Measurements from ENCODE around the gene CDH5. TPM values are rescaled to one million over a fixed set of nuclear protein-coding genes. Genes with fewer than 3 reads are reported as not detected.
"Not testable (repeated sequence)": the region's sequence is repeated elsewhere in the genome, so short reads cannot be mapped to it uniquely, and the experiment has no call there.

The CDH5 gene
- polyA plus RNA-seq, 1 donor, result 95.8 TPM

GRCh38 chr16:66439051-66439730 lies 72.7 kb downstream of the CDH5 start:
- DNase-seq, result no peak

- DNase-seq, result no peak
Observed at GRCh38 chr16:66440271-66440802, 73.8 kb downstream of the CDH5 start.

- no peak for DNase-seq
Observed at GRCh38 chr16:66440970-66441369, 74.5 kb downstream of the CDH5 start.

GRCh38 chr16:66441586-66442375 lies 75.3 kb downstream of the CDH5 start:
- DNase-seq, result no peak

GRCh38 chr16:66442502-66443268 lies 76.2 kb downstream of the CDH5 start:
- no peak for DNase-seq

- no peak for DNase-seq
Observed at GRCh38 chr16:66443269-66443652, 76.8 kb downstream of the CDH5 start.

GRCh38 chr16:66444049-66444481 lies 77.6 kb downstream of the CDH5 start:
- DNase-seq, result no peak

- no peak for DNase-seq
Observed at GRCh38 chr16:66446737-66447136, 80.2 kb downstream of the CDH5 start.

GRCh38 chr16:66447491-66447890 lies 81.0 kb downstream of the CDH5 start:
- no peak for DNase-seq

- DNase-seq, result no peak
Observed at GRCh38 chr16:66451548-66451947, 85.1 kb downstream of the CDH5 start.

GRCh38 chr16:66453230-66453629 lies 86.7 kb downstream of the CDH5 start:
- not testable (repeated sequence) for DNase-seq

Other genes with a start within 250 kb of the CDH5 start
- 0.79 TPM for gene BEAN1, start 60.6 kb downstream of the CDH5 start, polyA plus RNA-seq (ENCODE audit: insufficient read length)
- gene TK2, start 183.4 kb downstream of the CDH5 start, polyA plus RNA-seq (ENCODE audit: insufficient read length), result 15.7 TPM
- gene CKLF, start 185.9 kb downstream of the CDH5 start, polyA plus RNA-seq (ENCODE audit: insufficient read length), result 23.3 TPM
- gene CMTM1, start 199.7 kb downstream of the CDH5 start, polyA plus RNA-seq (ENCODE audit: insufficient read length), result 5.5 TPM
- gene CMTM2, start 212.8 kb downstream of the CDH5 start, polyA plus RNA-seq (ENCODE audit: insufficient read length), result 0.71 TPM
- 55.3 TPM for gene CMTM3, start 238.0 kb downstream of the CDH5 start, polyA plus RNA-seq (ENCODE audit: insufficient read length)

Measured in hindlimb muscle (tissue), 1 donor.